PC-9 (cell line): ENCODE results near the gene TRAF6.

Experiments
- EZH2 ChIP-seq: fragments of 200-600 bp; sonication (generic); IDR thresholded peaks from 2 replicates; pipeline ENCODE4 v1.8.0; 2017; ENCODE audit warnings: antibody characterized with exemption, low read depth
- TF ChIP-seq, protein P1 (sequence below): fragments of 200-600 bp; sonication (generic); conservative IDR thresholded peaks from 2 replicates; pipeline ENCODE4 v1.6.1; 2017; ENCODE audit warnings: mixed run types, antibody characterized with exemption, mild to moderate bottlenecking, moderate library complexity

DNA sequence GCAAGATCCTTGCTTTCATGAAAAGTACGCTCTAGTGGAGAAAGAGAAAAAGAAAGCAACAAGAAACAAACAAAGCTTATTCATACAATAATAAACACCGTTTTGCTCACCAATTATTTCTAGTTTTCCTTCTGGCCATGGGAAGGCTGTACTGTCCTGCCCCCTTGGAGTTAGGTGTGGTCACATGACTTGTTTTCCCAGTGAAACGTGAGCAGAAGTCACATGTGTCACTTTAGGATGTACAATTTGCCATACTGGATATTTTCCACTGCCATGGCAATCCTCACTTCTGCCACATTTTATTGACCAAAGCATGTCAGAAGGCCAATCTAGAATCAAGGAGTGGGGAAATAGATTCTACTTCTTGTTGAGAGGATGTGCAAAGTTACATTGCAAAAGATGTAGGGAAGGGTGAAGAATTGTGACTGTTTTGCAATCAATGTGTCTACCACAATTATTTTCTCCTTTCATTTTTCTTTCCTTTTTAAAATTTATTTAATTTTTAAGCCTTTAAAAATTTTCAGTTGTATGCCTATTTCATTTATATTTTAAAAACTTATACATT is 24.3 kb upstream of the TRAF6 start:
- TF ChIP-seq, protein P1, sequence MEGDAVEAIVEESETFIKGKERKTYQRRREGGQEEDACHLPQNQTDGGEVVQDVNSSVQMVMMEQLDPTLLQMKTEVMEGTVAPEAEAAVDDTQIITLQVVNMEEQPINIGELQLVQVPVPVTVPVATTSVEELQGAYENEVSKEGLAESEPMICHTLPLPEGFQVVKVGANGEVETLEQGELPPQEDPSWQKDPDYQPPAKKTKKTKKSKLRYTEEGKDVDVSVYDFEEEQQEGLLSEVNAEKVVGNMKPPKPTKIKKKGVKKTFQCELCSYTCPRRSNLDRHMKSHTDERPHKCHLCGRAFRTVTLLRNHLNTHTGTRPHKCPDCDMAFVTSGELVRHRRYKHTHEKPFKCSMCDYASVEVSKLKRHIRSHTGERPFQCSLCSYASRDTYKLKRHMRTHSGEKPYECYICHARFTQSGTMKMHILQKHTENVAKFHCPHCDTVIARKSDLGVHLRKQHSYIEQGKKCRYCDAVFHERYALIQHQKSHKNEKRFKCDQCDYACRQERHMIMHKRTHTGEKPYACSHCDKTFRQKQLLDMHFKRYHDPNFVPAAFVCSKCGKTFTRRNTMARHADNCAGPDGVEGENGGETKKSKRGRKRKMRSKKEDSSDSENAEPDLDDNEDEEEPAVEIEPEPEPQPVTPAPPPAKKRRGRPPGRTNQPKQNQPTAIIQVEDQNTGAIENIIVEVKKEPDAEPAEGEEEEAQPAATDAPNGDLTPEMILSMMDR = no peak
- no peak for TF ChIP-seq EZH2
